Spleen (tissue), 7 donors: ENCODE data around the gene RUVBL1.

Experiments
- POLR2A ChIP-seq, 3 donors: fragments of 450-650 bp; IDR thresholded peaks; one replicate each; pipeline ENCODE4 v1.5.1; 2017; ENCODE audit warnings: antibody characterized with exemption in 3 of 3, mild to moderate bottlenecking in 1 of 3
- POLR2AphosphoS5 ChIP-seq, 3 donors: sonication (generic); formaldehyde crosslinking; IDR thresholded peaks; one replicate each; pipeline ENCODE4 v1.5.1; 2017; ENCODE audit warnings: antibody characterized with exemption in 3 of 3
- TF ChIP-seq, protein P1 (sequence below), 11 experiments: fragments of 200-600 bp in 7 of 11; fragments of 450-650 bp in 4 of 11; sonication (generic) in 4 of 11; IDR thresholded peaks in 8 of 11; conservative IDR thresholded peaks in 3 of 11; 1 replicate in 7 of 11; 2 replicates in 4 of 11; pipeline versions ENCODE4 v1.4.0 to v1.8.0; 2016 to 2021; ENCODE audit warnings: antibody characterized with exemption in 11 of 11, inconsistent platforms in 4 of 11, mild to moderate bottlenecking in 1 of 11
- donor health status: DM: no; HTN: no; CAD: no; lungs with moderate emphysema.
- donor health status: DM: no; HTN: no; CAD: no.
- donor health status: DM: no; HTN: no; CAD: no.

DNA sequence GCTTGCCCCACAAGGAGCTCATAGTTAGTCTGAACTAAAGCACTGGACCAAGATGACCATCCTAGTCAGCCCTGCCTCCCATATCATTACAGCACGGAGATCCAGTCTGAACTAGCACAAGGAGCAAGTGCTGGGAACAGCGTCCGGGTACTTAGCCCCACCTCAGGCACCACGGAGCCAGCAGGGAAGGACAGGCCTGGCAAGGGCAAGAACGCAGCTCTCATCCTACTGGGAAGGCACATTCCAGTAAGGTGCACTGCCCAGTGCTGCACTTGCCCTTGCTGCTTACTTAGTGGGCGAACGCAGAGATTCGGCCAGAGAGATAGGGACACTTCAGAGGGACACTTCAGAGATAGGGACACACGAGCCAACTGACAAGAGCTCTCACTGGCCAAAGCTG is 43.8 kb downstream of the RUVBL1 start:
- TF ChIP-seq, protein P1, sequence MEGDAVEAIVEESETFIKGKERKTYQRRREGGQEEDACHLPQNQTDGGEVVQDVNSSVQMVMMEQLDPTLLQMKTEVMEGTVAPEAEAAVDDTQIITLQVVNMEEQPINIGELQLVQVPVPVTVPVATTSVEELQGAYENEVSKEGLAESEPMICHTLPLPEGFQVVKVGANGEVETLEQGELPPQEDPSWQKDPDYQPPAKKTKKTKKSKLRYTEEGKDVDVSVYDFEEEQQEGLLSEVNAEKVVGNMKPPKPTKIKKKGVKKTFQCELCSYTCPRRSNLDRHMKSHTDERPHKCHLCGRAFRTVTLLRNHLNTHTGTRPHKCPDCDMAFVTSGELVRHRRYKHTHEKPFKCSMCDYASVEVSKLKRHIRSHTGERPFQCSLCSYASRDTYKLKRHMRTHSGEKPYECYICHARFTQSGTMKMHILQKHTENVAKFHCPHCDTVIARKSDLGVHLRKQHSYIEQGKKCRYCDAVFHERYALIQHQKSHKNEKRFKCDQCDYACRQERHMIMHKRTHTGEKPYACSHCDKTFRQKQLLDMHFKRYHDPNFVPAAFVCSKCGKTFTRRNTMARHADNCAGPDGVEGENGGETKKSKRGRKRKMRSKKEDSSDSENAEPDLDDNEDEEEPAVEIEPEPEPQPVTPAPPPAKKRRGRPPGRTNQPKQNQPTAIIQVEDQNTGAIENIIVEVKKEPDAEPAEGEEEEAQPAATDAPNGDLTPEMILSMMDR (IDR thresholded peaks at IDR 0.05 in 8 of 11, conservative IDR thresholded peaks at IDR 0.05 in 3 of 11), result no peak
- TF ChIP-seq POLR2A (IDR thresholded peaks at IDR 0.05) (no peak), POLR2AphosphoS5 (IDR thresholded peaks at IDR 0.05) (no peak)
